ENCODE results near the gene CDK5R2.
A peak's percentile ranks its signal among the peaks of the same experiment; 100 is the strongest.

The CDK5R2 gene

GRCh38 chr2:218979846-218980734 is 20.6 kb downstream of the CDK5R2 start:
- Histone ChIP-seq H3K9me3 (no peaks in the 10 kb centered on the region), H3K4me3 (peak overlapping the region; percentile 16), H3K4me1 (no peaks in the 10 kb centered on the region), H3K27me3 (ENCODE audit: low read depth) (peaks cover 43% of the 10 kb centered on the region), H3K36me3 (replicated peaks) (no peaks in the 10 kb centered on the region)
- in situ Hi-C loops (cut with MboI; ENCODE audit: low sequenced_read_pairs): no loop called here
- DNase-seq (ENCODE audit: low spot score in 2 of 2): peak; percentile 74 to 91

GRCh38 chr2:218980735-218981389 is 21.4 kb downstream of the CDK5R2 start:
- Histone ChIP-seq H3K36me3 (replicated peaks) (no peaks in the 10 kb centered on the region), H3K27me3 (ENCODE audit: low read depth) (peaks cover 50% of the 10 kb centered on the region), H3K9me3 (no peaks in the 10 kb centered on the region), H3K4me3 (no peak overlapping the region), H3K4me1 (no peaks in the 10 kb centered on the region)
- no peak for DNase-seq (ENCODE audit: low spot score in 2 of 2)
- in situ Hi-C loops (cut with MboI; ENCODE audit: low sequenced_read_pairs): no loop called here

GRCh38 chr2:218981390-218981880 is 22.0 kb downstream of the CDK5R2 start:
- Histone ChIP-seq H3K4me3 (no peak overlapping the region), H3K9me3 (no peaks in the 10 kb centered on the region), H3K27me3 (ENCODE audit: low read depth) (peaks cover 56% of the 10 kb centered on the region)

DNA sequence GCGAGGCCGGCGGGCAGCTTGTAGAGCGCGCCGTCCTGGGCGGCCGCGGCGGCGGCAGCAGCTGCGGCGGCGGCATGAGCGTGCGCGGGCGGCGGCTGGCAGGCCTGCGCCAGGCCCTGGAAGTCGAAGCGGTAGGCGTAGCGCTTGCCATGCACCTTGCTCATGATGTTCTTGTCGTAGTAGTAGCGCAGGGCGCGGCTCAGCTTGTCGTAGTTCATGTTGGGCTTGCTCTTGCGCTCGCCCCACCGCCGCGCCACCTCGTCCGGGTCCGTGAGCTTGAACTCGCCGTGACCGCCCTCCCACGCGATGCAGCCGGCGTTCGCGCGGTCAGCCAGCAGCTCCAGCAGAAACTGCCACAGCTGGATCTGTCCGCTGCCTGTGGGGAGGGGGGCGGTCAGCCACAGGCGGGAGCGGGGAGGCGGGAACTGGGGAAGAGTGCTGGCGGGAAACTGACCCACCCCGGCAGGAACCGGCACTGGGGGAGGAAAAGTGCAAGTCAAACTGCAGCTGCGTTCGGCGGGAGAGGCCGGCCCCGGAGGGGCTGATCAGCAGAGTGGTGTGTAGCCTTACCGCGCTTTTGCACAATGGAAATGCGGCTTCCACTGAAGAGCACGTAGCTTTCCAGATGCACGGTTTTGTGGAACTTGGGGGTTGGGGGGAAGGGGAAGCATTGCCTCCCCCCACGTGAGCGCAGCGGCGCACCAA is 22.6 kb downstream of the CDK5R2 start:
- no peaks in the 10 kb centered on the region for H3K36me3 ChIP-seq (replicated peaks)
- H3K4me1 ChIP-seq: no peaks in the 10 kb centered on the region
- H3K27me3 ChIP-seq (ENCODE audit: low read depth): peaks cover 62% of the 10 kb centered on the region
- no peaks in the 10 kb centered on the region for H3K9me3 ChIP-seq
- H3K4me3 ChIP-seq: no peak overlapping the region
- in situ Hi-C loops (cut with MboI; ENCODE audit: low sequenced_read_pairs): no loop called here
- no peak for DNase-seq (ENCODE audit: low spot score in 2 of 2)

More at GRCh38 chr2:218981390-218981880, 22.0 kb downstream of the CDK5R2 start:
- no peak for DNase-seq (ENCODE audit: low spot score in 2 of 2)
- in situ Hi-C loops (cut with MboI; ENCODE audit: low sequenced_read_pairs): no loop called here
- no peaks in the 10 kb centered on the region for H3K36me3 ChIP-seq (replicated peaks)
- no peaks in the 10 kb centered on the region for H3K4me1 ChIP-seq

GRCh38 chr2:218982586-218983262 is 23.3 kb downstream of the CDK5R2 start:
- in situ Hi-C loops (cut with MboI; ENCODE audit: low sequenced_read_pairs): no loop called here
- H3K36me3 ChIP-seq (replicated peaks): no peaks in the 10 kb centered on the region
- H3K9me3 ChIP-seq: no peaks in the 10 kb centered on the region
- H3K4me1 ChIP-seq: no peaks in the 10 kb centered on the region
- peaks cover 68% of the 10 kb centered on the region for H3K27me3 ChIP-seq (ENCODE audit: low read depth)
- DNase-seq (ENCODE audit: low spot score in 2 of 2): no peak
- H3K4me3 ChIP-seq: no peak overlapping the region

GRCh38 chr2:218983263-218983933 is 23.9 kb downstream of the CDK5R2 start:
- in situ Hi-C loops (cut with MboI; ENCODE audit: low sequenced_read_pairs): no loop called here
- Histone ChIP-seq H3K4me1 (no peaks in the 10 kb centered on the region), H3K9me3 (no peaks in the 10 kb centered on the region), H3K4me3 (no peak overlapping the region), H3K36me3 (replicated peaks) (no peaks in the 10 kb centered on the region), H3K27me3 (ENCODE audit: low read depth) (peaks cover 75% of the 10 kb centered on the region)
- no peak for DNase-seq (ENCODE audit: low spot score in 2 of 2)

- Histone ChIP-seq H3K27me3 (ENCODE audit: low read depth) (peaks cover 79% of the 10 kb centered on the region), H3K36me3 (replicated peaks) (no peaks in the 10 kb centered on the region), H3K4me3 (no peak overlapping the region), H3K9me3 (no peaks in the 10 kb centered on the region), H3K4me1 (no peaks in the 10 kb centered on the region)
- DNase-seq (ENCODE audit: low spot score in 2 of 2): no peak
- in situ Hi-C loops (cut with MboI; ENCODE audit: low sequenced_read_pairs): no loop called here
Observed at GRCh38 chr2:218983934-218984238, 24.4 kb downstream of the CDK5R2 start.

- H3K4me1 ChIP-seq: no peaks in the 10 kb centered on the region
- peaks cover 84% of the 10 kb centered on the region for H3K27me3 ChIP-seq (ENCODE audit: low read depth)
- H3K9me3 ChIP-seq: no peaks in the 10 kb centered on the region
- in situ Hi-C loops (cut with MboI; ENCODE audit: low sequenced_read_pairs): no loop called here
- no peaks in the 10 kb centered on the region for H3K36me3 ChIP-seq (replicated peaks)
- no peak for DNase-seq (ENCODE audit: low spot score in 2 of 2)
- H3K4me3 ChIP-seq: no peak overlapping the region
Observed at GRCh38 chr2:218984239-218985020, 25.0 kb downstream of the CDK5R2 start.

- in situ Hi-C loops (cut with MboI; ENCODE audit: low sequenced_read_pairs): no loop called here
- no peaks in the 10 kb centered on the region for H3K36me3 ChIP-seq (replicated peaks)
- H3K4me3 ChIP-seq: no peak within 1 kb of the TSS
- H3K4me1 ChIP-seq: no peaks in the 10 kb centered on the region
- DNase-seq (ENCODE audit: low spot score in 2 of 2): no peak
- H3K9me3 ChIP-seq: no peaks in the 10 kb centered on the region
- peaks cover 90% of the 10 kb centered on the region for H3K27me3 ChIP-seq (ENCODE audit: low read depth)
Observed at GRCh38 chr2:218985021-218985324, 25.5 kb downstream of the CDK5R2 start, which contains the start of gene FEV. Gene FEV, minus strand, starts transcription at chr2:218985184. Its CDS starts 109 bp downstream, at chr2:218985075.

DNA sequence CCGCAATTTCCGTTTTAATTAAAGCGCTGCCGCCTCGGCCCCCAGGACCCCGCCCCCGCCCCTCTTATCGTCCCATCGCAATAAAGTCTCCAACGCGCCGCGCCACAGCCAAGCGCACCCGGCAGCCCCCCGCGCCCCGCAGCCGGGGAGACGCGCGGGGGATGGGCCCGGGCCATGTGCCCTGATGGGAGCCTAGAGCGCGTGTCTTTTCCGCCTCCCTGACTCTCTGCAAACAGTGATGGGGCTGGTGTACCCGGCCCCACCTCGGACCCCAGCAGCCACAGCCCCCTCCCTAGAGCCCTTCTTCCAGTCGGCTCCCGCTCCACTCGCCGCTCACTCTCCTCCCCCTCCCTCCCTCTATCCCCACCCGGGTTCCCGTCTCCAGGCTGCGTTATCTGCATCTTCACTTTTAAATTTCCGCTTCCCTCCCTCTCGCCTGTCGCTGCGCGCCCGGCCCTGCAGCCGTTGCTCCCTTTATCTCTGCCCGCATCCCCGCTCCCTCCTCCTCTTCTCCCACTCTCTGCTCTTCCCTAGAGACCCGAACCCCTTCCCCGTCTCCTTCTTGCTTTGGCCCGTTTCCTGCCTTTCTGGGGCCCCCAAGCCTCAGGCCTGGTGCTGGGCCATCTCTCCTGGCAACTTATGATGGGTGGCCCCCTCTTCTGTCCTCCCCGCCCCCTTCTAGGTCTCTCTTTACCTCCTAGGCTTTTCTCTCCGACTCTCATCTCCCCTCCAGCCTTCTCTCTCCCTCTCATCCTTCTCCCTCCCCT is 26.0 kb downstream of the CDK5R2 start:
- no peak overlapping the region for H3K4me3 ChIP-seq
- no peak for DNase-seq (ENCODE audit: low spot score in 2 of 2)
- H3K36me3 ChIP-seq (replicated peaks): no peaks in the 10 kb centered on the region
- no peaks in the 10 kb centered on the region for H3K9me3 ChIP-seq
- in situ Hi-C loops (cut with MboI; ENCODE audit: low sequenced_read_pairs): no loop called here
- H3K4me1 ChIP-seq: no peaks in the 10 kb centered on the region
- peaks cover 93% of the 10 kb centered on the region for H3K27me3 ChIP-seq (ENCODE audit: low read depth)

DNA sequence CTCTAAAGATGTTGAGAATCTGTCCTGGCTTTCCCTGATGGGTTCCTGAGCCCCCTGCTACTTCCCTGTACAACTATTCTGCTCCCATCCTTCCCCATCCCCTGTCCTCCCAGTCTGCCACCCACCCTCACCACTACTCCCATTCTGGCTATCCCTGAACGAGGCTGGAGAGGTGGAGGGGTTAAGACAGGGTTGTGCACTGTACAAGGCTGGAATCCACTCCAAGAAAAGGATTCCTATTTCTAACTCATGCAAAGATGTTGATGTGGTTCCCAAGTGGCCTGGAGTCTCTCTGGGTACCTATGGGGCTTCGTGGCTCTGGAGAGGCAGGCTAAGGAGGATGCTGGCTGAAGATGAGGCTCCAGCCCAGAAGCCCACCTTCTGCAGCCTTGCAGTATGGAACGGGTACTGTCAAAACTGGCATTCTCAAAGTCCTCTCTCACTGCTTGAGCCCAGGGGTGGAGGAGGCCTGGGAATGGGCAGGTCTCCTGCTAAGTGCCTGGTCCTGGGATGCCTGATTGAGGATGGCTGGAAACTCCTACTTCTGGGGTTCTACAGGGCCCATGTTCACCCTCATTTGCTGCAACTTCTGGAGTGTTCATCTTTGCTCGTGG is 26.8 kb downstream of the CDK5R2 start:
- Histone ChIP-seq H3K27me3 (ENCODE audit: low read depth) (peaks cover 94% of the 10 kb centered on the region), H3K9me3 (no peaks in the 10 kb centered on the region), H3K4me3 (no peak overlapping the region), H3K4me1 (no peaks in the 10 kb centered on the region), H3K36me3 (replicated peaks) (no peaks in the 10 kb centered on the region)
- in situ Hi-C loops (cut with MboI; ENCODE audit: low sequenced_read_pairs): no loop called here
- no peak for DNase-seq (ENCODE audit: low spot score in 2 of 2)

DNA sequence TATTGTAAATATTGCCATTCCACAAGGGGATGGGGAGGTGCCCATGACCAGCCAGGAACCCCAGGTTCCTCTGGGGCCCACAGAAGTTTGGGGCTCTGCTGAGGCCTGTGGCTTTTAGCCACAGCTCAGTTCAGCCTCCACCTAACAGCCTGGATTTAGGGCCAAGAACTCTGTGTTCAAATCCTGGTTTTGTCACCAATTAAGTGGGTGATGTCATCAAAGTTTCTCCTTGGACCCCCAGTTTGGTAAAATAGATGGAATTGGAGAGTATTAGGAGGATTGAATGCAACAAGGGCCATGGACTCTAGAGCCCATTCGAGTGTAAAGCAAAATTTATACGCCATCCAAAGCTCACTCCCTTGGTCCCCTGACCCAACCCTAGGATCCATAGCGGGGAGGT is 28.7 kb downstream of the CDK5R2 start:
- Histone ChIP-seq H3K4me1 (no peaks in the 10 kb centered on the region), H3K36me3 (replicated peaks) (no peaks in the 10 kb centered on the region), H3K4me3 (no peak overlapping the region), H3K27me3 (ENCODE audit: low read depth) (peaks cover 93% of the 10 kb centered on the region), H3K9me3 (no peaks in the 10 kb centered on the region)
- in situ Hi-C loops (cut with MboI; ENCODE audit: low sequenced_read_pairs): no loop called here
- DNase-seq (ENCODE audit: low spot score in 2 of 2): no peak
